ENCODE data around the gene KCND2. TPM values are rescaled to one million over a fixed set of nuclear protein-coding genes. Genes with fewer than 3 reads are reported as not detected.

The KCND2 gene
- total and polyA plus RNA-seq, 2 of the 4 experiments (the other 2 are of a cell fraction) = under 0.01 TPM; not detected in 1

DNA sequence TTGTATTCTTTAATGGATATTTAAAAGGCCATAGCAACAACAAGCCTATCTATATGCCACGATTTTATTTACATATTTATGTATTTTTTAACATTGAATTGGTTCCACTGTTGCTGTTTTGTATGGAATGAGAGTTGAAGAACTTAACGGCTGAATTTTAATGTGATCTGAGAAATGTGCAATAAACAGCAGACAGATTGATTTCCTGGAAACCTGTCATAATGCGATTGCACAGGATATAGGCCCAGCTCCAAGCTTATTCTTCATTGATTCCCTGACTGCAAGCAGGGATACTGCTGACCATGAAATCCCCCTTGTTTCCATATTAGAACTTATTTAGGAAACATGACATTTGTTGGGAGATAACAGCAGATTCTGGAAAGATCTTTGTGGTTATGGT is 195.6 kb downstream of the KCND2 start:
- Histone ChIP-seq H4K5ac (ENCODE audit: low read depth, low read length) (no peak overlapping the region), H3K79me1 (ENCODE audit: low read depth in 1 of 2, low read length in 2 of 2) (no peaks in the 10 kb centered on the region), H3K9ac (ENCODE audit: low read depth, low read length) (no peak overlapping the region), H3K27me3 (ENCODE audit: control insufficient read depth, insufficient read depth, low read length) (no peaks in the 10 kb centered on the region), H4K91ac (ENCODE audit: insufficient read depth, low read depth, low read length) (no peak overlapping the region), H3K23ac (ENCODE audit: low read depth, low read length) (no peak overlapping the region), H3K27ac (ENCODE audit: insufficient read depth, low read length) (no peak overlapping the region), H4K20me1 (ENCODE audit: insufficient read depth, low read length) (no peaks in the 10 kb centered on the region), H2BK15ac (ENCODE audit: low read depth, low read length) (no peak overlapping the region), H3K9me3 (ENCODE audit: control insufficient read depth, insufficient read depth, low read length) (no peaks in the 10 kb centered on the region), H3K4me2 (ENCODE audit: low read depth, low read length) (no peak overlapping the region), H2AK5ac (ENCODE audit: low read depth, low read length) (no peak overlapping the region), H3K9me1 (ENCODE audit: insufficient read depth, low read length) (no peaks in the 10 kb centered on the region), H3K4ac (ENCODE audit: low read depth, low read length) (no peak overlapping the region), H4K8ac (ENCODE audit: low read depth in 2 of 2, low read length in 2 of 2) (no peak overlapping the region), H2AK9ac (replicated peaks; ENCODE audit: low read depth, low read length, poor library complexity) (no peak overlapping the region), H2BK5ac (ENCODE audit: low read depth, low read length, poor library complexity, severe bottlenecking) (no peak overlapping the region), H2BK120ac (ENCODE audit: low read depth, low read length) (no peak overlapping the region), H3K18ac (ENCODE audit: low read depth, low read length) (no peak overlapping the region), H3K14ac (replicated peaks; ENCODE audit: low read depth, low read length) (no peak overlapping the region), H2BK20ac (ENCODE audit: low read depth, low read length) (no peak overlapping the region), H3K4me1 (ENCODE audit: control insufficient read depth, insufficient read depth, low read length) (no peaks in the 10 kb centered on the region), H3K56ac (ENCODE audit: extremely low read depth, insufficient read depth, low read length) (no peak overlapping the region), H3K36me3 (ENCODE audit: control insufficient read depth, insufficient read depth, low read length) (no peaks in the 10 kb centered on the region), H3K4me3 (ENCODE audit: insufficient read depth, low read depth, low read length) (no peak overlapping the region), H2AFZ (replicated peaks; ENCODE audit: low read length, poor library complexity) (no peak overlapping the region)
- DNase-seq (no peak), ATAC-seq (ENCODE audit: low read depth) (no peak)
- WGBS, 2 experiments (ENCODE audit: extremely low coverage in 2 of 2, insufficient read length in 1 of 2) = no CpG with 5 or more reads among the region's 3 CpGs
- dilution Hi-C loops (cut with HindIII; ENCODE audit: low sequenced_read_pairs, unreplicated experiment) = no loop called here
- in situ Hi-C loops (cut with MboI; ENCODE audit: low sequenced_read_pairs) = no loop called here
- no TSS peak for BruUV-seq (replicated peaks)
- POLR2A ChIA-PET (ENCODE audit: unreplicated experiment) = no interaction called here
- TF ChIP-seq MAZ (IDR thresholded peaks at IDR 0.05; ENCODE audit: borderline replicate concordance, low read depth, low read length) = no peak
- TF ChIP-seq MXI1 (IDR thresholded peaks at IDR 0.05; ENCODE audit: borderline replicate concordance, low read depth, low read length) = no peak
- TF ChIP-seq MAFK (IDR thresholded peaks at IDR 0.05; ENCODE audit: low read depth, low read length) = no peak
- no peak for TF ChIP-seq BHLHE40 (IDR thresholded peaks at IDR 0.05; ENCODE audit: low read depth, low read length)
- no peak for TF ChIP-seq RFX5 (IDR thresholded peaks at IDR 0.05; ENCODE audit: low read depth, low read length)
- no peak for TF ChIP-seq CEBPB (IDR thresholded peaks at IDR 0.05; ENCODE audit: low read depth, low read length)
- intact Hi-C loops (cut with micrococcal nuclease) = no loop called here
- CTCF ChIA-PET = no interaction called here
